A549 (cell line): ENCODE results near the gene PRAMEF1. TPM values are rescaled to one million over a fixed set of nuclear protein-coding genes. Genes with fewer than 3 reads are reported as not detected.
A peak's percentile ranks its signal among the peaks of the same experiment; 100 is the strongest.
"Not testable (repeated sequence)": the region's sequence is repeated elsewhere in the genome, so short reads cannot be mapped to it uniquely, and the experiment has no call there.

Source experiments
- ATAC-seq, 2 experiments: fragments of 200-7000 bp in 1 of 2; fragments of >200 bp in 1 of 2; cut with Nextera tagmentation in 1 of 2; cut with Tn5 transposase in 1 of 2; 3 replicates each; pipeline versions ENCODE4 v1.8.0 to v1.9.1; 2018 to 2020; ENCODE audit warnings: mild to moderate bottlenecking in 1 of 2, moderate library complexity in 1 of 2
- CTCF ChIA-PET: fragments of 300-600 bp; sonication (Branson Sonifier 250); formaldehyde crosslinking; extraction: SDS; loops from one replicate; lab custom pipeline; 2021; ENCODE audit warnings: antibody characterized with exemption, inconsistent platforms; lab: Yijun Ruan, JAX
- POLR2A ChIA-PET: fragments of 350-600 bp; formaldehyde crosslinking; extraction: SDS; loops from one replicate; lab custom pipeline; 2021; ENCODE audit warnings: antibody characterized with exemption, inconsistent platforms; lab: Yijun Ruan, JAX
- DNase-seq, 2 experiments: peaks; one replicate each; pipeline versions ENCODE4 v3.0.0 to v3.0.0-alpha.2; 2011 to 2016; ENCODE audit warnings: low read depth in 1 of 2, low spot score in 1 of 2
- FAIRE-seq: peaks from 2 replicates; lab custom pipeline; 2011; peaks lifted over from hg19 to GRCh38; lab: Jason Lieb, UNC
- H3K27ac ChIP-seq, 2 experiments: fragments of >200 bp; sonication (Bioruptor Twin); formaldehyde crosslinking; 3 replicates each; pipeline ENCODE4 v1.5.1; 2016 to 2017
- H3K4me1 ChIP-seq: fragments of >200 bp; sonication (Bioruptor Twin); formaldehyde crosslinking; 3 replicates; pipeline ENCODE4 v1.6.1; 2016
- H3K4me2 ChIP-seq: fragments of >200 bp; sonication (Bioruptor Twin); formaldehyde crosslinking; 3 replicates; pipeline ENCODE4 v1.6.1; 2016
- H3K4me3 ChIP-seq: fragments of >200 bp; sonication (Bioruptor Twin); formaldehyde crosslinking; 3 replicates; pipeline ENCODE4 v1.5.1; 2016
- H3K9me3 ChIP-seq: fragments of >200 bp; sonication (Bioruptor Twin); formaldehyde crosslinking; 3 replicates; pipeline ENCODE4 v1.6.1; 2016
- CBX2 ChIP-seq: fragments of 200-600 bp; sonication (generic); IDR thresholded peaks from 2 replicates; pipeline ENCODE4 v1.6.1; 2016; ENCODE audit warnings: low read depth, mild to moderate bottlenecking, borderline replicate concordance
- CHD4 ChIP-seq: fragments of 200-600 bp; sonication (generic); IDR thresholded peaks from 2 replicates; pipeline ENCODE4 v1.6.1; 2016; ENCODE audit warnings: antibody characterized with exemption, mild to moderate bottlenecking, borderline replicate concordance
- E2F6 ChIP-seq: IDR thresholded peaks from 2 replicates; pipeline ENCODE4 v1.6.1; 2012; ENCODE audit warnings: low read depth, borderline replicate concordance
- EHMT2 ChIP-seq: fragments of 200-600 bp; sonication (generic); IDR thresholded peaks from 2 replicates; pipeline ENCODE4 v1.6.1; 2016; ENCODE audit warnings: antibody characterized with exemption, low read depth, mild to moderate bottlenecking, moderate library complexity
- ESRRA ChIP-seq: fragments of 150-350 bp; IDR thresholded peaks from 2 replicates; pipeline ENCODE4 v1.6.1; 2014; ENCODE audit warnings: mild to moderate bottlenecking, low read length, borderline replicate concordance
- FOXS1 ChIP-seq: fragments of 250-450 bp; sonication (Bioruptor Pico); IDR thresholded peaks from 2 replicates; pipeline ENCODE4 v1.5.0; 2020; ENCODE audit warnings: mild to moderate bottlenecking, moderate library complexity
- KDM1A ChIP-seq: fragments of 200-600 bp; sonication (generic); IDR thresholded peaks from 2 replicates; pipeline ENCODE4 v1.6.1; 2016; ENCODE audit warnings: low read depth, mild to moderate bottlenecking
- KDM5A ChIP-seq: fragments of 200-600 bp; sonication (generic); IDR thresholded peaks from 2 replicates; pipeline ENCODE4 v1.6.1; 2016; ENCODE audit warnings: antibody characterized with exemption, mild to moderate bottlenecking
- MAFK ChIP-seq: fragments of 450-650 bp; IDR thresholded peaks from 2 replicates; pipeline ENCODE4 v1.6.1; 2014; ENCODE audit not compliant: partially characterized antibody
- MAX ChIP-seq: IDR thresholded peaks from 2 replicates; pipeline ENCODE4 v1.6.1; 2012
- MAZ ChIP-seq: fragments of 150-350 bp; IDR thresholded peaks from 2 replicates; pipeline ENCODE4 v1.6.1; 2014; ENCODE audit warnings: antibody characterized with exemption, low read depth, low read length, borderline replicate concordance
- NPAS2 ChIP-seq: fragments of 250-450 bp; sonication (Bioruptor Pico); IDR thresholded peaks from 2 replicates; pipeline ENCODE4 v1.8.0; 2022; ENCODE audit warnings: mild to moderate bottlenecking, moderate library complexity, borderline replicate concordance
- PHF8 ChIP-seq: fragments of 200-600 bp; sonication (generic); IDR thresholded peaks from 2 replicates; pipeline ENCODE4 v1.6.1; 2016; ENCODE audit warnings: low read depth, mild to moderate bottlenecking, antibody characterized with exemption, moderate library complexity, borderline replicate concordance
- POLR2A ChIP-seq: IDR thresholded peaks from 2 replicates; pipeline ENCODE4 v1.6.1; 2012; ENCODE audit warnings: mild to moderate bottlenecking, low read length
- RAD21 ChIP-seq, 2 experiments: fragments of >200 bp in 1 of 2; sonication (Bioruptor Twin) in 1 of 2; formaldehyde crosslinking in 1 of 2; IDR thresholded peaks in 1 of 2; conservative IDR thresholded peaks in 1 of 2; 2 replicates in 1 of 2; 3 replicates in 1 of 2; pipeline ENCODE4 v1.6.1; 2012 to 2018; ENCODE audit warnings: inconsistent platforms in 1 of 2
- RCOR1 ChIP-seq: fragments of 150-350 bp; IDR thresholded peaks from 2 replicates; pipeline ENCODE4 v1.6.1; 2014; ENCODE audit warnings: antibody characterized with exemption, low read length, low read depth
- SMC3 ChIP-seq: fragments of >200 bp; sonication (Bioruptor Twin); formaldehyde crosslinking; IDR thresholded peaks from 3 replicates; pipeline ENCODE4 v1.6.1; 2018; ENCODE audit warnings: inconsistent platforms
- TP53 ChIP-seq: fragments of 250-450 bp; sonication (Bioruptor Pico); IDR thresholded peaks from 2 replicates; pipeline ENCODE4 v1.5.0; 2021; ENCODE audit warnings: mild to moderate bottlenecking, moderate library complexity
- ZSCAN20 ChIP-seq: fragments of 250-450 bp; sonication (Bioruptor Pico); IDR thresholded peaks from 2 replicates; pipeline ENCODE4 v1.8.0; 2022; ENCODE audit warnings: mild to moderate bottlenecking, moderate library complexity
- WGBS: methylation state at CpG from one replicate; pipeline ENCODE4 v1.1.6; 2017; ENCODE audit errors: missing lambda C conversion rate; 5-methylcytosine and 5-hydroxymethylcytosine counted together
- polyA plus RNA-seq, 4 experiments: library from polyadenylated mRNA; depleted of rRNA in 3 of 4; stranded (reverse); fragments of >200 nt; fragmentation: RNase III in 1 of 4; extraction: RNeasy Plus Mini Kit Qiagen cat#74134 plus additional on column Dnase treatment in 1 of 4; gene quantifications; 2 replicates in 3 of 4; 3 replicates in 1 of 4; pipeline ENCODE4 v1.2.3, GENCODE V29; 2011 to 2017

The PRAMEF1 gene
- polyA plus RNA-seq, 2 of the 4 experiments (the other 2 are of a cell fraction), result not detected

- TF ChIP-seq SMC3, result no peak
- TF ChIP-seq MAFK, result peak; percentile 50
- POLR2A ChIA-PET, result no interaction called here
- no peak for DNase-seq
- Histone ChIP-seq H3K4me1 (no peaks in the 10 kb centered on the region), H3K9me3 (no peaks in the 10 kb centered on the region), H3K4me2 (no peak overlapping the region), H3K27ac (no peak overlapping the region), H3K4me3 (no peak overlapping the region)
- WGBS, result 28% methylated on average over 5 of the region's 5 CpGs
- no peak for FAIRE-seq
- peak; percentile 40 to 47; a peak in 5 of 6 replicates for ATAC-seq
- CTCF ChIA-PET, result no interaction called here
Measured at GRCh38 chr1:12810691-12811408, 19.7 kb downstream of the PRAMEF1 start.

DNA sequence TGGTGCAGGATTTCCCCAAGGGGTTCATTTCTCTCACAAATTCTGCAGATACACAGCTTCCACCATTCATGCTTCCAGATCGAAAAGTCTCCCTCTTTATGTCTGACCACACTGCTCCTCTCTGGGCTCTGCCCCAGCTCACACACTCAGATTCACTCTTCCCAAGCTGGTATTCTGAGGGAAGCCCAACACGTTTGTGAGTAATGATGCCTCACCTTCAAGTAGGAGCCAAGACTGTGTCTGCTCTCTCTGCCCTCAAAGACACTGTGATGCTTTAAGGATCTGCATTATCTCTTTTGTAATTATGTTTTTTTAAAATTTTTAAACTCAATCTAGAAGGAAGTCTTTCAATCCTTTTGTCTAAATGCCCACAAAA lies 20.2 kb downstream of the PRAMEF1 start:
- Histone ChIP-seq H3K27ac (no peak overlapping the region), H3K4me3 (no peak overlapping the region), H3K4me1 (no peaks in the 10 kb centered on the region), H3K9me3 (no peaks in the 10 kb centered on the region), H3K4me2 (no peak overlapping the region)
- no peak for DNase-seq
- no peak for TF ChIP-seq RAD21 (conservative IDR thresholded peaks at IDR 0.05 in 1 of 2, IDR thresholded peaks at IDR 0.05 in 1 of 2)
- no peak for TF ChIP-seq CBX2
- TF ChIP-seq PHF8, result no peak
- no peak for TF ChIP-seq POLR2A
- no peak for TF ChIP-seq FOXS1 (CRISPR knock-in tag)
- no peak for TF ChIP-seq TP53 (CRISPR knock-in tag)
- no peak for TF ChIP-seq NPAS2 (CRISPR knock-in tag)
- TF ChIP-seq MAX, result no peak
- TF ChIP-seq MAZ, result no peak
- TF ChIP-seq KDM5A, result no peak
- no peak for TF ChIP-seq ESRRA
- no peak for TF ChIP-seq KDM1A
- TF ChIP-seq ZSCAN20 (CRISPR knock-in tag), result no peak
- TF ChIP-seq RCOR1, result no peak
- no peak for TF ChIP-seq E2F6
- TF ChIP-seq CHD4, result no peak
- TF ChIP-seq EHMT2, result no peak
- POLR2A ChIA-PET, result no interaction called here
- CTCF ChIA-PET, result no interaction called here
- no peak for ATAC-seq
- FAIRE-seq, result no peak
- 6% methylated on average over 2 of the region's 2 CpGs for WGBS

GRCh38 chr1:12819061-12819460 lies 27.9 kb downstream of the PRAMEF1 start:
- not testable (repeated sequence) for FAIRE-seq, ATAC-seq

DNA sequence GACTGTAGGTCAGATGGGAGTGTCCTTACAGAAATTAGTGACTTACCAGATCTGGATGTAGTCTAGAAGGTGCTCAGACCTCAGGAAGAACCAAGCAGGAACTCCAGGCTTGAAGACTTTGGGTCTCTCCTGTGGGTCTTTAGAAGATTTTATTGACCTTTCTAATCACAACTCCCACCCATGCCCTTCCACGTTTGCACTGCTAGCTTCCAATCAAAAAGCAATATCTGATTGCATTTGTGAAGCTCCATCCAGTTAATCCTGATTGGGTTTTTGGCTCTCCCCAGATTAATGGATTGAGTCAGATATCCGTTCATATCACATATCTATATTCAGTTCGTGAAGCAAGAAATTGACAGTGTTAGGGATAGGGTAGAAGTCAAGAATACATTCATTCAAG lies 40.1 kb downstream of the PRAMEF1 start, which contains the start of gene PRAMEF11:
Gene PRAMEF11 (minus strand): TSS at position 101 of the 400 bp plus-strand sequence. CDS start 2,621 bp downstream, outside the sequence.
- POLR2A ChIA-PET, result not testable (repeated sequence)

More at GRCh38 chr1:12819061-12819460, 27.9 kb downstream of the PRAMEF1 start:
- POLR2A ChIA-PET, H3K4me2 ChIP-seq, H3K4me1 ChIP-seq, CTCF ChIA-PET, H3K4me3 ChIP-seq, DNase-seq, H3K9me3 ChIP-seq, H3K27ac ChIP-seq: not testable (repeated sequence)
- 0% methylated on average over 2 of the region's 6 CpGs for WGBS

DNA sequence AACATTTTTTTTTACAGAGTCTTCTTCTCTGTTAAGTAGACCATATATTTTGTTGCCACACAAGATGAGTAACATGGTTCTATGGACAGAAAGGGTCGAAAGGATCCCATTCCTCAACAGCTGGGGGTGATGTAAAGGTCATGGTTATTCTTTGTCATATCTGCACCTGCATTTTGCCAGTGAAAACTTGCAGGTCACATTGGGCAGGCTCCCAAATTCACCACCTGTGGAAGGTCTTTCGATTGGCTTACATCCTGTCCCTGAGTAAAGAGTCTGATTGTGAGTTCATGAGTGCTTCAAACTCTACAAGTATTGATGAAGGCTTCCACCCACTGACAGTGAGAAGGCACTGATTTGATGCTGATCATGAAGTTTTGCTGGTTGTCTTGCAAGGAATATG lies 42.1 kb downstream of the PRAMEF1 start:
- H3K4me1 ChIP-seq, DNase-seq, FAIRE-seq, POLR2A ChIA-PET, H3K4me2 ChIP-seq, ATAC-seq, H3K4me3 ChIP-seq, H3K9me3 ChIP-seq, CTCF ChIA-PET, H3K27ac ChIP-seq: not testable (repeated sequence)
- 5% methylated on average over 2 of the region's 2 CpGs for WGBS

More for the DNA sequence above, 40.1 kb downstream of the PRAMEF1 start, which contains the start of gene PRAMEF11:
- ATAC-seq, FAIRE-seq, DNase-seq, H3K4me3 ChIP-seq, H3K27ac ChIP-seq, H3K9me3 ChIP-seq, H3K4me1 ChIP-seq, H3K4me2 ChIP-seq, CTCF ChIA-PET: not testable (repeated sequence)
- WGBS, result 2% methylated on average over 3 of the region's 3 CpGs
